H1 (cell line): ENCODE measurements around the gene PLCB4. TPM values are rescaled to one million over a fixed set of nuclear protein-coding genes. Genes with fewer than 3 reads are reported as not detected.

Experiments used
- CTCF ChIA-PET: fragments of 300-600 bp; sonication (Branson Sonifier 250); formaldehyde crosslinking; loops from one replicate; lab custom pipeline; 2021; ENCODE audit not compliant: partially characterized antibody; lab: Charles Lee
- POLR2A ChIA-PET: fragments of 300-600 bp; sonication (Branson Sonifier 250); formaldehyde crosslinking; loops from one replicate; lab custom pipeline; 2021; ENCODE audit warnings: inconsistent platforms; ENCODE audit not compliant: partially characterized antibody; lab: Charles Lee
- DNase-seq, 2 experiments: peaks; one replicate each; pipeline versions ENCODE4 v3.0.0 to v3.0.0-alpha.2; 2010 to 2022; ENCODE audit warnings: low spot score in 2 of 2, low read depth in 1 of 2, mixed read lengths in 1 of 2
- FAIRE-seq: peaks from 2 replicates; lab custom pipeline; 2011; peaks lifted over from hg19 to GRCh38; lab: Jason Lieb, UNC
- H2AFZ ChIP-seq: 2 replicates; pipeline ENCODE4 v1.8.1; 2012; ENCODE audit warnings: low read length, inconsistent platforms
- H2AK5ac ChIP-seq: 2 replicates; pipeline ENCODE4 v1.6.1; 2013; ENCODE audit warnings: low read depth, low read length
- H2BK120ac ChIP-seq: replicated peaks from 2 replicates; pipeline ENCODE3; 2013; ENCODE audit warnings: low read depth, low read length, inconsistent platforms
- H2BK12ac ChIP-seq: 2 replicates; pipeline ENCODE4 v1.6.1; 2013; ENCODE audit warnings: low read depth, low read length
- H2BK15ac ChIP-seq: 2 replicates; pipeline ENCODE4 v1.6.1; 2013; ENCODE audit warnings: low read length
- H2BK20ac ChIP-seq: 2 replicates; pipeline ENCODE4 v1.6.1; 2013; ENCODE audit warnings: low read length
- H2BK5ac ChIP-seq: 2 replicates; pipeline ENCODE4 v1.6.1; 2013; ENCODE audit warnings: low read depth, low read length
- H3K14ac ChIP-seq: 2 replicates; pipeline ENCODE4 v1.6.1; 2013; ENCODE audit warnings: inconsistent platforms; ENCODE audit not compliant: insufficient read length
- H3K18ac ChIP-seq: 2 replicates; pipeline ENCODE4 v1.6.1; 2013; ENCODE audit warnings: low read length; ENCODE audit errors: extremely low read depth
- H3K23ac ChIP-seq: 2 replicates; pipeline ENCODE4 v1.6.1; 2013; ENCODE audit warnings: inconsistent platforms; ENCODE audit not compliant: insufficient read length
- H3K23me2 ChIP-seq: 2 replicates; pipeline ENCODE4 v1.6.1; 2013; ENCODE audit warnings: low read depth, low read length
- H3K27ac ChIP-seq: 2 replicates; pipeline ENCODE4 v1.6.1; 2011; ENCODE audit warnings: low read depth, low read length, inconsistent platforms
- H3K27me3 ChIP-seq, 4 experiments: replicated peaks in 1 of 4; 1 replicate in 1 of 4; 2 replicates in 3 of 4; pipeline versions ENCODE4 v1.6.1 to v1.8.1; 2011 to 2013; ENCODE audit warnings: low read length in 3 of 4, mild to moderate bottlenecking in 3 of 4, inconsistent platforms in 2 of 4, mixed read lengths in 2 of 4, moderate library complexity in 1 of 4; ENCODE audit not compliant: control insufficient read depth in 3 of 4, insufficient read depth in 3 of 4; ENCODE audit errors: extremely low read depth in 1 of 4
- H3K36me3 ChIP-seq, 4 experiments: 2 replicates each; pipeline versions ENCODE4 v1.6.1 to v1.8.1; 2011 to 2013; ENCODE audit warnings: mild to moderate bottlenecking in 4 of 4, low read length in 3 of 4, moderate library complexity in 2 of 4, control low read depth in 1 of 4, inconsistent platforms in 1 of 4; ENCODE audit not compliant: insufficient read depth in 4 of 4, control insufficient read depth in 2 of 4
- H3K4ac ChIP-seq: replicated peaks from 2 replicates; pipeline ENCODE3; 2013; ENCODE audit warnings: low read length, low read depth, mixed read lengths, inconsistent platforms; ENCODE audit not compliant: insufficient read length
- H3K4me1 ChIP-seq, 4 experiments: replicated peaks in 1 of 4; 1 replicate in 1 of 4; 2 replicates in 3 of 4; pipeline versions ENCODE4 v1.6.1 to v1.8.1; 2011 to 2013; ENCODE audit warnings: low read length in 3 of 4, inconsistent platforms in 2 of 4, mixed read lengths in 1 of 4; ENCODE audit not compliant: insufficient read depth in 4 of 4, control insufficient read depth in 3 of 4
- H3K4me2 ChIP-seq, 2 experiments: 2 replicates each; pipeline versions ENCODE4 v1.6.1 to v1.8.1; 2011 to 2013; ENCODE audit warnings: low read depth in 2 of 2, low read length in 2 of 2, control low read depth in 1 of 2, inconsistent platforms in 1 of 2, mild to moderate bottlenecking in 1 of 2; ENCODE audit not compliant: insufficient read depth in 1 of 2
- H3K4me3 ChIP-seq, 4 experiments: fragments of 200-600, 300-600 bp in 1 of 4; sonication (generic), shearing (Covaris generic), sonication (Bioruptor Twin) in 1 of 4; 2 replicates each; pipeline versions ENCODE4 v1.5.1 to v1.8.1; 2011 to 2016; ENCODE audit warnings: low read length in 4 of 4, low read depth in 3 of 4, control low read depth in 2 of 4, inconsistent platforms in 2 of 4, mild to moderate bottlenecking in 2 of 4, mixed read lengths in 1 of 4, moderate library complexity in 1 of 4; ENCODE audit not compliant: insufficient read depth in 2 of 4; ENCODE audit errors: extremely low read depth in 1 of 4
- H3K56ac ChIP-seq: replicated peaks from 2 replicates; pipeline ENCODE3; 2013; ENCODE audit warnings: low read depth, mild to moderate bottlenecking, mixed read lengths, low read length, inconsistent platforms; ENCODE audit not compliant: insufficient read length
- H3K79me1 ChIP-seq: 2 replicates; pipeline ENCODE4 v1.6.1; 2013; ENCODE audit warnings: low read depth, low read length, control low read depth
- H3K79me2 ChIP-seq, 2 experiments: 2 replicates each; pipeline versions ENCODE4 v1.6.1 to v1.8.1; 2012 to 2013; ENCODE audit warnings: low read length in 2 of 2, mild to moderate bottlenecking in 2 of 2, inconsistent platforms in 1 of 2; ENCODE audit not compliant: insufficient read depth in 2 of 2, control insufficient read depth in 1 of 2
- H3K9ac ChIP-seq, 4 experiments: replicated peaks in 1 of 4; 1 replicate in 1 of 4; 2 replicates in 3 of 4; pipeline versions ENCODE4 v1.6.1 to v1.8.1; 2011 to 2013; ENCODE audit warnings: low read depth in 3 of 4, low read length in 3 of 4, control low read depth in 2 of 4, mild to moderate bottlenecking in 2 of 4, moderate library complexity in 2 of 4, inconsistent platforms in 1 of 4; ENCODE audit errors: extremely low read depth in 1 of 4
- H3K9me3 ChIP-seq, 2 experiments: 2 replicates each; pipeline versions ENCODE4 v1.6.1 to v1.8.1; 2012 to 2013; ENCODE audit warnings: mild to moderate bottlenecking in 2 of 2, moderate library complexity in 2 of 2, control low read depth in 1 of 2, inconsistent platforms in 1 of 2, low read depth in 1 of 2, low read length in 1 of 2, mixed read lengths in 1 of 2; ENCODE audit not compliant: insufficient read depth in 2 of 2
- H4K20me1 ChIP-seq, 2 experiments: replicated peaks in 1 of 2; 2 replicates each; pipeline versions ENCODE3 to v1.8.1; 2011 to 2013; ENCODE audit warnings: inconsistent platforms in 2 of 2, low read length in 2 of 2, mild to moderate bottlenecking in 1 of 2; ENCODE audit not compliant: insufficient read depth in 2 of 2, control insufficient read depth in 1 of 2
- H4K5ac ChIP-seq: 2 replicates; pipeline ENCODE4 v1.6.1; 2013; ENCODE audit warnings: low read length, low read depth, mixed read lengths, inconsistent platforms; ENCODE audit not compliant: insufficient read length
- H4K8ac ChIP-seq: 2 replicates; pipeline ENCODE4 v1.8.0; 2013; ENCODE audit warnings: mild to moderate bottlenecking, moderate library complexity, low read length, inconsistent platforms; ENCODE audit not compliant: insufficient read depth; ENCODE audit errors: extremely low read depth
- H4K91ac ChIP-seq: replicated peaks from 2 replicates; pipeline ENCODE3; 2013; ENCODE audit warnings: low read length, mixed read lengths, inconsistent platforms; ENCODE audit not compliant: insufficient read length
- HDAC6 ChIP-seq: IDR thresholded peaks from one replicate; pipeline ENCODE4 v1.7.1; 2012; ENCODE audit warnings: low read depth, mild to moderate bottlenecking, inconsistent platforms, low read length, moderate library complexity
- polyA plus RNA-seq, 7 experiments: library from polyadenylated mRNA; depleted of rRNA in 3 of 7; stranded (reverse) in 5 of 7; unstranded in 2 of 7; fragments of >200 nt in 5 of 7; fragments of 200-250 nt in 2 of 7; gene quantifications; 1 replicate in 5 of 7; 2 replicates in 1 of 7; 4 replicates in 1 of 7; pipeline versions ENCODE4 v1.2.1 to v1.2.3, GENCODE V29; 2011 to 2013; ENCODE audit warnings: missing spikeins in 2 of 7, mixed read lengths in 2 of 7
- total RNA-seq: library from RNA; stranded (reverse); fragmentation: NEBNext Ultra II Directional; extraction: Animal tissue kit (Norgen Biotek cat#: 25700); gene quantifications from 2 replicates; pipeline ENCODE4 v1.2.1, GENCODE V29; 2021

The PLCB4 gene
- total and polyA plus RNA-seq, 2 of the 8 experiments (the other 6 are each of a cell fraction or from before 2014, with no cell fraction given), result 3.2 to 14.1 TPM

GRCh38 chr20:9145142-9145541, 76.3 kb downstream of the PLCB4 start:
- Histone ChIP-seq H2BK120ac (no peak overlapping the region), H3K4me2 (no peak overlapping the region), H2BK15ac (no peak overlapping the region), H4K5ac (no peak overlapping the region), H3K9ac (no peak overlapping the region), H4K91ac (no peak overlapping the region), H3K14ac (no peak overlapping the region), H3K4me3 (no peak overlapping the region), H2AK5ac (no peak overlapping the region), H3K4ac (no peak overlapping the region), H4K20me1 (no peaks in the 10 kb centered on the region), H3K79me1 (no peaks in the 10 kb centered on the region), H3K9me3 (peaks cover 0 to 4% of the 10 kb centered on the region in 2 experiments; a peak in 1 of 4 replicates), H4K8ac (no peak overlapping the region), H3K18ac (no peak overlapping the region)
- POLR2A ChIA-PET, result no interaction called here
- FAIRE-seq, result no peak
- DNase-seq, result no peak
- CTCF ChIA-PET, result no interaction called here
- TF ChIP-seq HDAC6, result no peak
- TF ChIP-seq, all 59 proteins: peak for 0
- Histone ChIP-seq H3K23ac (no peak overlapping the region), H2BK12ac (no peak overlapping the region), H3K36me3 (no peaks in the 10 kb centered on the region; a peak in 1 of 8 replicates), H2BK5ac (no peak overlapping the region), H3K79me2 (no peaks in the 10 kb centered on the region), H3K27ac (no peak overlapping the region), H2AFZ (no peak overlapping the region), H3K23me2 (no peaks in the 10 kb centered on the region), H2BK20ac (no peak overlapping the region), H3K56ac (no peak overlapping the region), H3K27me3 (no peaks in the 10 kb centered on the region), H3K4me1 (peaks cover 0 to 2% (median under 1%) of the 10 kb centered on the region in 4 experiments; a peak in 2 of 7 replicates)
